Activated T-cell treated with anti-CD3 and anti-CD28 coated beads, Interleukin-2, amount 50 U/mL, for 24 hours (primary cell): ENCODE measurements around the gene HDGFL3.

Experiments used
- DNase-seq: peaks from one replicate; pipeline ENCODE4 v3.0.0-alpha.2; 2020
- H3K27ac Mint-ChIP-seq: 2 replicates; pipeline ENCODE4 v1.8.0; 2020; ENCODE audit warnings: mild to moderate bottlenecking, mixed read lengths
- H3K27me3 Mint-ChIP-seq: 2 replicates; pipeline ENCODE4 v1.8.0; 2020; ENCODE audit warnings: mixed read lengths
- H3K36me3 Mint-ChIP-seq: 2 replicates; pipeline ENCODE4 v1.8.0; 2020; ENCODE audit warnings: low read depth, mixed read lengths
- H3K4me1 Mint-ChIP-seq: 2 replicates; pipeline ENCODE4 v1.8.0; 2020; ENCODE audit warnings: low read depth, mixed read lengths
- H3K4me3 Mint-ChIP-seq: 2 replicates; pipeline ENCODE4 v1.8.0; 2020; ENCODE audit warnings: mild to moderate bottlenecking, moderate library complexity, mixed read lengths
- H3K9me3 Mint-ChIP-seq: 2 replicates; pipeline ENCODE4 v1.8.0; 2020; ENCODE audit warnings: mixed read lengths

The HDGFL3 gene

GRCh38 chr15:83205725-83206324 lies 1.8 kb downstream of the HDGFL3 start:
- H3K4me1 Mint-ChIP-seq, result peaks cover 8% of the 10 kb centered on the region
- peak overlapping the region; percentile 79 for H3K4me3 Mint-ChIP-seq
- peaks cover 2% of the 10 kb centered on the region for H3K36me3 Mint-ChIP-seq
- peaks cover 2% of the 10 kb centered on the region for H3K9me3 Mint-ChIP-seq
- H3K27me3 Mint-ChIP-seq, result peaks cover 50% of the 10 kb centered on the region
- H3K27ac Mint-ChIP-seq, result no peak overlapping the region
- no peak for DNase-seq

- peaks cover 14% of the 10 kb centered on the region for H3K4me1 Mint-ChIP-seq
- no peak overlapping the region for H3K27ac Mint-ChIP-seq
- H3K4me3 Mint-ChIP-seq, result no peak overlapping the region
- DNase-seq, result no peak
- peaks cover 50% of the 10 kb centered on the region for H3K27me3 Mint-ChIP-seq
- peaks cover 2% of the 10 kb centered on the region for H3K36me3 Mint-ChIP-seq
- H3K9me3 Mint-ChIP-seq, result peaks cover 2% of the 10 kb centered on the region
These were observed 2.9 kb downstream of the HDGFL3 start for GRCh38 chr15:83204697-83205096.

DNA sequence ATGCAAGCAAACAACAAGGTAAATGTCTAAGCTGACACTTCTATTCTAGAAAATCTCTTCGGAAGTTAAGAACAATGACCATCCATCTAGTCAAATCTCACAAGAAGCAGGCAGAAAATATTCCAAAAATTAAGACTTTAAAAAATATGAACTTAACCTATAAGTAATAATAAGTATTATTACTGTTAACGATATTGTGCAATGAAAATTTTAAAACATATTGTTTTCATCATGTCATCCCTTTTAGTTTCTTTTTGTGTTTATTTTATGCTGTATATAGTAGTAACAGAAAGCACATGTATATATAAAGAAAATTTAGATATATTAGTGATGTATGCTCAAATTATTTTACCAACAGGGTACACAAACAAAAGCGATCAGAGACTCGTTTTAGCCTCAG lies 4.1 kb downstream of the HDGFL3 start:
- Mint-ChIP-seq H3K36me3 (peaks cover 2% of the 10 kb centered on the region), H3K27ac (no peak overlapping the region), H3K27me3 (peaks cover 50% of the 10 kb centered on the region), H3K9me3 (peaks cover 2% of the 10 kb centered on the region), H3K4me3 (no peak overlapping the region), H3K4me1 (peaks cover 25% of the 10 kb centered on the region)
- no peak for DNase-seq

- peak overlapping the region; percentile 15 for H3K4me3 Mint-ChIP-seq
These were observed 7.0 kb downstream of the HDGFL3 start for GRCh38 chr15:83200589-83200988.

DNA sequence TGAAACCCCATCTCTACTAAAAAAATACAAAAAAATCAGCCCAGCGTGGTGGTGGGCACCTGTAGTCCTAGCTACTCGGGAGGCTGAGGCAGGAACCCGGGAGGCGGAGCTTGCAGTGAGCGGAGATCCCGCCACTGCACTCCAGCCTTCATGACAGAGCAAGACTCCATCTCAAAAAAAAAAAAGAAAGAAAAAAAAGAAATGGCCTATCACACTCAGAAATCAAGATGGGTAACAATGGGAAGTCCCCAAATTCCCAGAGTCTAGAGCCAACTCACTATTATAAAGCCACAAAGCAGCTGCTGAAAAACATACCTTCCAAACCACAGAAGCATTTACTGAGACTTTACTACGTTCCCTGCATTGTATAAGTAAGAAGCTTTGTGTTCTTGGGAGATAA lies 7.5 kb downstream of the HDGFL3 start:
- Mint-ChIP-seq H3K9me3 (no peaks in the 10 kb centered on the region), H3K36me3 (no peaks in the 10 kb centered on the region), H3K4me3 (peak overlapping the region; percentile 15), H3K27ac (peak overlapping the region; percentile 85), H3K27me3 (peaks cover 49% of the 10 kb centered on the region), H3K4me1 (peaks cover 23% of the 10 kb centered on the region)
- DNase-seq, result no peak

More at GRCh38 chr15:83200589-83200988, 7.0 kb downstream of the HDGFL3 start:
- Mint-ChIP-seq H3K27me3 (peaks cover 53% of the 10 kb centered on the region), H3K36me3 (no peaks in the 10 kb centered on the region), H3K4me1 (peaks cover 23% of the 10 kb centered on the region), H3K27ac (peak overlapping the region; percentile 85), H3K9me3 (no peaks in the 10 kb centered on the region)
- no peak for DNase-seq

- no peak for DNase-seq
- Mint-ChIP-seq H3K4me3 (no peak overlapping the region), H3K36me3 (no peaks in the 10 kb centered on the region), H3K9me3 (no peaks in the 10 kb centered on the region), H3K27me3 (peaks cover 48% of the 10 kb centered on the region), H3K27ac (peak overlapping the region; percentile 81), H3K4me1 (peaks cover 23% of the 10 kb centered on the region)
These were observed 8.3 kb downstream of the HDGFL3 start for GRCh38 chr15:83199288-83199687.

DNA sequence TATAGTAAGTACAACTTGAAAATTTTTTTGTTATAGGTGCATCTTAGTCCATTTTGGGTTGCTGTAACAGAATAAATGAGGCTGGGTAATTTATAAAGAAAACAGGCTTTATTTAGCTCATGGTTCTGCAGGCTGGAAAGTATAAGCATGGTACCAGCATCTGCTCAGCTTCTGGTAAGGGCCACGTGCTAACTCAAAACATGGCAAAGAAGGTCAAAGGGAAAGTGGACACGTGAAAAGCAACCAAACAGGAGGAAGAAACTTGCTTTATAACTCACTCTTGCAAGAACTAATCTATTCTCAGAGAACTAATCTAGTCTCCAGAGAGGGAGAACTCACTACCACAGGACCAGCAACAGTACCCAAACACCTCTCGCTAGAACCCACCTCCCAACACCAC lies 9.1 kb downstream of the HDGFL3 start:
- Mint-ChIP-seq H3K36me3 (no peaks in the 10 kb centered on the region), H3K4me3 (no peak overlapping the region)

GRCh38 chr15:83194528-83194927 lies 13.1 kb downstream of the HDGFL3 start:
- Mint-ChIP-seq H3K27ac (no peak overlapping the region), H3K4me3 (no peak overlapping the region), H3K4me1 (peaks cover 16% of the 10 kb centered on the region), H3K9me3 (no peaks in the 10 kb centered on the region), H3K36me3 (no peaks in the 10 kb centered on the region), H3K27me3 (peaks cover 48% of the 10 kb centered on the region)
- DNase-seq, result no peak

More for the DNA sequence above, 9.1 kb downstream of the HDGFL3 start:
- Mint-ChIP-seq H3K27ac (peak overlapping the region; percentile 32), H3K4me1 (peaks cover 23% of the 10 kb centered on the region), H3K9me3 (no peaks in the 10 kb centered on the region), H3K27me3 (peaks cover 53% of the 10 kb centered on the region)
- DNase-seq, result no peak

DNA sequence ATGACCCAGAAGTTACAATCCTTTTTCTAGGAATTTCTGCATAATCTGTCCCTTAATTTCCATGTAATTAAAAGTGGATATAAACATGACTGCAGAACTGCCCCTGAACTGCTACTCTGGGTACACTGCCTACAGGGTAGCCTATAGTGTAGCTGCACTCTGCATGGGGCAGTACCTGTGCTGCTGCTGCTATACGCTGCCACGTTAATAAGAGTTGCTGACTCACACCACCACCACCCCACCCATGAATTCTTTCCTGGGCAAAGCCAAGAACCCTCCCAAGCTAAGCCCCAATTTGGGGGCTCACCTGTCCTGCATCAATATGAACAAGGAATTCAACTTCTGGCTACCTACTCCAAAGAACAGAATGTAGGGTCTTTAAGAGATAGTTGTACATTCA lies 13.9 kb downstream of the HDGFL3 start:
- H3K4me1 Mint-ChIP-seq, result peaks cover 8% of the 10 kb centered on the region
- no peaks in the 10 kb centered on the region for H3K9me3 Mint-ChIP-seq
- H3K27ac Mint-ChIP-seq, result no peak overlapping the region
- no peak overlapping the region for H3K4me3 Mint-ChIP-seq
- H3K36me3 Mint-ChIP-seq, result no peaks in the 10 kb centered on the region
- peaks cover 48% of the 10 kb centered on the region for H3K27me3 Mint-ChIP-seq
- no peak for DNase-seq

DNA sequence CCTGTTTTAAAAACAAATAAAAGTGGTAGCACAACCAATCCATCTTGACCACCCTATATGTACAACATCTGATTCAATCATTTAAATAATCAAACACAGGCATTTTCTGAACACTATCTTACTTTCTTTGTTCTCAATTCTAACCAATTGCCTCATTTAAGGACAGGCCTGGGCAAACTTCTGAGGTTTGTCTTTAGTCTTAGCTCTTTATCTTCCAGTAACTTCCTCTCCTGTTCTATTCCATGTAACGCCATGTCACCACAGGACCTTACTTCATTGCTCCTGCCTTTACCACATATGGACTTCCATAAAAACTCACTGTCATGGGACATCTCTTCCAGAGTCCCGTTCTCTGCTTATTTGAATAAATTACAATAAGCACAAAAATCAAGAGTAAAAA lies 14.9 kb downstream of the HDGFL3 start:
- DNase-seq, result no peak
- no peaks in the 10 kb centered on the region for H3K36me3 Mint-ChIP-seq
- H3K4me3 Mint-ChIP-seq, result no peak overlapping the region
- H3K9me3 Mint-ChIP-seq, result no peaks in the 10 kb centered on the region
- no peak overlapping the region for H3K27ac Mint-ChIP-seq
- peaks cover 2% of the 10 kb centered on the region for H3K4me1 Mint-ChIP-seq
- peaks cover 46% of the 10 kb centered on the region for H3K27me3 Mint-ChIP-seq

- H3K27me3 Mint-ChIP-seq, result peaks cover 34% of the 10 kb centered on the region
These were observed 17.2 kb downstream of the HDGFL3 start for GRCh38 chr15:83190450-83190849.

GRCh38 chr15:83185561-83185960 lies 22.1 kb downstream of the HDGFL3 start:
- Mint-ChIP-seq H3K4me1 (no peaks in the 10 kb centered on the region), H3K36me3 (no peaks in the 10 kb centered on the region), H3K27ac (no peak overlapping the region), H3K9me3 (no peaks in the 10 kb centered on the region), H3K27me3 (peaks cover 8% of the 10 kb centered on the region), H3K4me3 (no peak overlapping the region)
- DNase-seq, result no peak

More at GRCh38 chr15:83190450-83190849, 17.2 kb downstream of the HDGFL3 start:
- no peak overlapping the region for H3K4me3 Mint-ChIP-seq
- H3K36me3 Mint-ChIP-seq, result no peaks in the 10 kb centered on the region
- no peak overlapping the region for H3K27ac Mint-ChIP-seq
- no peaks in the 10 kb centered on the region for H3K9me3 Mint-ChIP-seq
- no peak for DNase-seq
- no peaks in the 10 kb centered on the region for H3K4me1 Mint-ChIP-seq

- no peak overlapping the region for H3K27ac Mint-ChIP-seq
- H3K4me1 Mint-ChIP-seq, result no peaks in the 10 kb centered on the region
- H3K36me3 Mint-ChIP-seq, result no peaks in the 10 kb centered on the region
- no peaks in the 10 kb centered on the region for H3K9me3 Mint-ChIP-seq
- H3K4me3 Mint-ChIP-seq, result no peak overlapping the region
- peaks cover 28% of the 10 kb centered on the region for H3K27me3 Mint-ChIP-seq
- no peak for DNase-seq
These were observed 28.7 kb downstream of the HDGFL3 start for GRCh38 chr15:83178869-83179325.

GRCh38 chr15:83178390-83178789 lies 29.2 kb downstream of the HDGFL3 start:
- Mint-ChIP-seq H3K9me3 (no peaks in the 10 kb centered on the region), H3K36me3 (no peaks in the 10 kb centered on the region), H3K4me1 (no peaks in the 10 kb centered on the region), H3K27ac (no peak overlapping the region), H3K27me3 (peaks cover 30% of the 10 kb centered on the region), H3K4me3 (no peak overlapping the region)
- no peak for DNase-seq

GRCh38 chr15:83174891-83175290 lies 32.7 kb downstream of the HDGFL3 start:
- no peaks in the 10 kb centered on the region for H3K36me3 Mint-ChIP-seq
- H3K27ac Mint-ChIP-seq, result no peak overlapping the region
- H3K9me3 Mint-ChIP-seq, result no peaks in the 10 kb centered on the region
- H3K4me3 Mint-ChIP-seq, result no peak overlapping the region
- peaks cover 32% of the 10 kb centered on the region for H3K27me3 Mint-ChIP-seq
- no peak for DNase-seq
- no peaks in the 10 kb centered on the region for H3K4me1 Mint-ChIP-seq
